Stimulated activated CD4-positive, alpha-beta T cell treated with anti-CD3 and anti-CD28 coated beads, Interleukin-12 subunit alpha, Interleukin-12 subunit beta, amount 100 ng/mL, for 4 hours (primary cell): ENCODE results near the gene SEC22A.

ENCODE experiments used
- DNase-seq: peaks from one replicate; pipeline ENCODE4 v3.0.0-alpha.2; 2020

SEC22A gene

GRCh38 chr3:123270818-123271217, 69.1 kb downstream of the SEC22A start:
- DNase-seq = no peak

GRCh38 chr3:123271466-123272159, 69.9 kb downstream of the SEC22A start:
- DNase-seq = no peak

GRCh38 chr3:123272547-123272946, 70.8 kb downstream of the SEC22A start:
- DNase-seq = no peak

GRCh38 chr3:123275691-123276090, 73.9 kb downstream of the SEC22A start:
- no peak for DNase-seq

- no peak for DNase-seq
Observed at GRCh38 chr3:123276346-123277006, 74.7 kb downstream of the SEC22A start.

GRCh38 chr3:123277106-123277505, 75.4 kb downstream of the SEC22A start:
- no peak for DNase-seq

GRCh38 chr3:123278446-123278845, 76.7 kb downstream of the SEC22A start:
- no peak for DNase-seq

- DNase-seq = no peak
Observed at GRCh38 chr3:123279121-123279520, 77.4 kb downstream of the SEC22A start.

GRCh38 chr3:123281406-123281805, 79.7 kb downstream of the SEC22A start:
- DNase-seq = no peak

- DNase-seq = no peak
Observed at GRCh38 chr3:123281929-123282328, 80.2 kb downstream of the SEC22A start.

GRCh38 chr3:123282461-123282860, 80.7 kb downstream of the SEC22A start:
- DNase-seq = no peak

GRCh38 chr3:123283074-123283473, 81.3 kb downstream of the SEC22A start:
- no peak for DNase-seq

- no peak for DNase-seq
Observed at GRCh38 chr3:123283657-123284398, 82.1 kb downstream of the SEC22A start.

GRCh38 chr3:123284399-123285010, 82.8 kb downstream of the SEC22A start:
- no peak for DNase-seq

GRCh38 chr3:123285066-123285465, 83.3 kb downstream of the SEC22A start:
- DNase-seq = no peak

- DNase-seq = no peak
Observed at GRCh38 chr3:123285479-123285878, 83.7 kb downstream of the SEC22A start.

- no peak for DNase-seq
Observed at GRCh38 chr3:123285931-123286307, 84.2 kb downstream of the SEC22A start.

GRCh38 chr3:123286308-123287023, 84.7 kb downstream of the SEC22A start:
- DNase-seq = no peak

- DNase-seq = no peak
Observed at GRCh38 chr3:123287051-123287961, 85.6 kb downstream of the SEC22A start.

- no peak for DNase-seq
Observed at GRCh38 chr3:123287962-123288302, 86.2 kb downstream of the SEC22A start.

- DNase-seq = no peak
Observed at GRCh38 chr3:123289391-123290106, 87.8 kb downstream of the SEC22A start.
